ENCODE measurements around the gene CDK11A. TPM values are rescaled to one million over a fixed set of nuclear protein-coding genes. Genes with fewer than 3 reads are reported as not detected.

CDK11A gene
- total RNA-seq, 4 donors from 2014 or later: 10.8 to 53.4 (median 23.8) TPM

GRCh38 chr1:1768249-1768992 is 44.3 kb upstream of the CDK11A start:
- no peaks in the 10 kb centered on the region for H3K27me3 ChIP-seq
- WGBS, 2 donors (ENCODE audit: low coverage in 1 of 2): 88 to 94% methylated on average over 3 to 6 of the region's 7 CpGs
- H3K4me3 ChIP-seq: no peak overlapping the region
- H3K9me3 ChIP-seq: peaks cover 0 to 21% (median 0%) of the 10 kb centered on the region in 3 donors
- H3K36me3 ChIP-seq: peaks cover 0 to 75% of the 10 kb centered on the region in 2 donors
- TF ChIP-seq EP300 (IDR thresholded peaks at IDR 0.05): no peak
- no peak for TF ChIP-seq CTCF (IDR thresholded peaks at IDR 0.05)
- no peak for TF ChIP-seq POLR2AphosphoS5 (IDR thresholded peaks at IDR 0.05)
- no peak for TF ChIP-seq POLR2A (IDR thresholded peaks at IDR 0.05)
- no peaks in the 10 kb centered on the region for H3K4me1 ChIP-seq
- H3K27ac ChIP-seq: no peak overlapping the region
- ATAC-seq: no peak

- peaks cover 0 to 80% of the 10 kb centered on the region in 2 donors for H3K36me3 ChIP-seq
- H3K27me3 ChIP-seq: no peaks in the 10 kb centered on the region
- WGBS, 2 donors (ENCODE audit: low coverage in 1 of 2): 80 to 89% methylated on average over 2 to 22 of the region's 23 CpGs
- no peak for ATAC-seq
- no peaks in the 10 kb centered on the region for H3K4me1 ChIP-seq
- TF ChIP-seq EP300 (IDR thresholded peaks at IDR 0.05): no peak
- TF ChIP-seq POLR2A (IDR thresholded peaks at IDR 0.05): no peak
- TF ChIP-seq POLR2AphosphoS5 (IDR thresholded peaks at IDR 0.05): no peak
- no peak for TF ChIP-seq CTCF (IDR thresholded peaks at IDR 0.05)
- H3K9me3 ChIP-seq: peaks cover 0 to 4% (median 0%) of the 10 kb centered on the region in 3 donors
- H3K4me3 ChIP-seq: no peak overlapping the region
- no peak overlapping the region for H3K27ac ChIP-seq
Measured at GRCh38 chr1:1764876-1765470, 40.8 kb upstream of the CDK11A start.

GRCh38 chr1:1763657-1764621 is 39.8 kb upstream of the CDK11A start:
- Histone ChIP-seq H3K36me3 (peaks cover 0 to 84% of the 10 kb centered on the region in 2 donors), H3K27ac (no peak overlapping the region), H3K4me1 (peaks cover 0 to 8% (median 0%) of the 10 kb centered on the region in 3 donors), H3K27me3 (no peaks in the 10 kb centered on the region), H3K9me3 (no peaks in the 10 kb centered on the region), H3K4me3 (no peak overlapping the region)
- peak; percentile 25 for ATAC-seq
- TF ChIP-seq POLR2A (IDR thresholded peaks at IDR 0.05) (no peak), EP300 (IDR thresholded peaks at IDR 0.05) (no peak)
- 80 to 88% methylated on average over 2 to 6 of the region's 32 CpGs for WGBS, 2 donors (ENCODE audit: low coverage in 1 of 2)

DNA sequence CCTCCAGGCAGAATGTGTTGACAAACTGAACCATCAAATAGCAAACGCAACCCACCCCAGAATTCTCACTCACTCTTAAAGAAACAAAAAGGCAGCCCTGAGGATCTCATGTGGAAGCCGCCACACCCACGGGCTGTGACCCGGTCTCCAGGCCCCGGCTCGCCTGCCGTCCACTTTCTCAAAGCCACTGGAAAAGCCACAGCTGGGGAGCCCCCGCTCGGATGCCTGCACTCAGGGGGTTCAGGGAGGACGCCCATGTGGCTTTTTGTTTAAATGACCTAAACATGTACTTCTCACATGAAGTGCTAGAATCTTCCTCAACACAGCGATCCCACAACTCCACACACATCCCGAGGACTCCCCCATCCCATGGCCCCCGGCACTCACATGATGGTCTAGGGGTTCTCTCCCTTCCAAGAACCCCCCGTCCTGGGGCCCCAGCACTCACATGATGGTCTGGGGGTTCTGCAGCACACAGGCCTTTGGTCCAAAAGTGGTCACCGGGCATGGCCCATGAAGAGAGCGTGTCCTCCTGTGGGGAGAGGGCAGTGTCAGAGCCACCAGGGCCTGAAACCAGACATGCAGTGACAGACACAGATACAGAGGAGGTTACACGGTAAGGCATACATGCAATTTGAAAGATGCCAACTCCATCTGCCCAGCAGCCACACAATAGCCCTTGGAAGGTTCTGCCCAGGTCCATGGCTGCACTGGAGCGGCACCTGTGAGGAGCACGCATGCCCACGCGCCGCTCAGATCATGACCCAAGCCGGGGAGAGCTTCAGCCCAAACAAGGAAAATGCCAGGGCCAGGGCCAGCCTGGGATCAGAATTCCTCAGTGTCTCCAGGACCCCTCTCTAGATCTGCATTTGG is 37.6 kb upstream of the CDK11A start:
- Histone ChIP-seq H3K4me1 (peaks cover 0 to 22% (median 3%) of the 10 kb centered on the region in 3 donors), H3K27me3 (no peaks in the 10 kb centered on the region), H3K4me3 (no peak overlapping the region), H3K9me3 (no peaks in the 10 kb centered on the region), H3K27ac (no peak overlapping the region), H3K36me3 (peaks cover 0 to 85% of the 10 kb centered on the region in 2 donors)
- WGBS, 2 donors (ENCODE audit: low coverage in 1 of 2): 97% methylated on average over 6 of the region's 23 CpGs; no CpG with 5 or more reads in 1 of the 2 donors
- ATAC-seq: no peak
- TF ChIP-seq CTCF (IDR thresholded peaks at IDR 0.05) (no peak), POLR2AphosphoS5 (IDR thresholded peaks at IDR 0.05) (no peak), EP300 (IDR thresholded peaks at IDR 0.05) (no peak), POLR2A (IDR thresholded peaks at IDR 0.05) (no peak)

Data from gastroesophageal sphincter (tissue), 4 donors.